ENCODE results near the gene PURB. TPM values are rescaled to one million over a fixed set of nuclear protein-coding genes. Genes with fewer than 3 reads are reported as not detected.

The PURB gene
- total RNA-seq, 1 experiment from 2014 or later: 21.3 TPM

DNA sequence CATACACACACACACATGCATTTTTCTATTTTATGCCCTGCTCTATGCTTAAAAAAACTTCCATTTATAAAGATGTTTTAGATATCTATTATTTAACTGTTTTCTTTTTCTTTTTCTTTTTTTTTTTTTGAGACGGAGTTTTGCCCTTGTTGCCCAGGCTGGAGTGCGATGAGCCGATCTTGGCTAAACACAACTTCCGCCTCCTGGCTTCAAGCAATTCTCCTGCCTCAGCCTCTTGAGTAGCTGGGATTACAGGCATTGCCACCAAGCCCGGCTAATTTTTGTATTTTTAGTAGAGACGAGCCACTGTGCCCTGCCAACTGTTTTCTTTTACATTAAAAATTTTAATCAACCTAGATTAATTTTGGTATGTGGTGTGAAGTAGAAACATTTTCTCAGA lies 45.6 kb upstream of the PURB start:
- no peak overlapping the region for H2BK12ac ChIP-seq (ENCODE audit: insufficient read length, low read depth, low read length)
- no CpG with 5 or more reads among the region's 6 CpGs for WGBS (ENCODE audit: extremely low coverage, insufficient read length, low lambda C conversion rate)
- no peak overlapping the region for H3K9ac ChIP-seq (ENCODE audit: extremely low read depth, insufficient read length, low read length)
- no peaks in the 10 kb centered on the region for H3K36me3 Mint-ChIP-seq (ENCODE audit: insufficient read depth in 1 of 3, low read depth in 3 of 3)
- no peak overlapping the region for H2AK5ac ChIP-seq (ENCODE audit: insufficient read length, low read length)
- TF ChIP-seq, protein P1, sequence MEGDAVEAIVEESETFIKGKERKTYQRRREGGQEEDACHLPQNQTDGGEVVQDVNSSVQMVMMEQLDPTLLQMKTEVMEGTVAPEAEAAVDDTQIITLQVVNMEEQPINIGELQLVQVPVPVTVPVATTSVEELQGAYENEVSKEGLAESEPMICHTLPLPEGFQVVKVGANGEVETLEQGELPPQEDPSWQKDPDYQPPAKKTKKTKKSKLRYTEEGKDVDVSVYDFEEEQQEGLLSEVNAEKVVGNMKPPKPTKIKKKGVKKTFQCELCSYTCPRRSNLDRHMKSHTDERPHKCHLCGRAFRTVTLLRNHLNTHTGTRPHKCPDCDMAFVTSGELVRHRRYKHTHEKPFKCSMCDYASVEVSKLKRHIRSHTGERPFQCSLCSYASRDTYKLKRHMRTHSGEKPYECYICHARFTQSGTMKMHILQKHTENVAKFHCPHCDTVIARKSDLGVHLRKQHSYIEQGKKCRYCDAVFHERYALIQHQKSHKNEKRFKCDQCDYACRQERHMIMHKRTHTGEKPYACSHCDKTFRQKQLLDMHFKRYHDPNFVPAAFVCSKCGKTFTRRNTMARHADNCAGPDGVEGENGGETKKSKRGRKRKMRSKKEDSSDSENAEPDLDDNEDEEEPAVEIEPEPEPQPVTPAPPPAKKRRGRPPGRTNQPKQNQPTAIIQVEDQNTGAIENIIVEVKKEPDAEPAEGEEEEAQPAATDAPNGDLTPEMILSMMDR (conservative IDR thresholded peaks at IDR 0.05): no peak
- H3K27ac ChIP-seq (ENCODE audit: insufficient read length, low read depth, low read length): no peak overlapping the region
- H3K9me3 ChIP-seq (ENCODE audit: control insufficient read depth, low read depth, low read length): no peaks in the 10 kb centered on the region
- no peak overlapping the region for H4K91ac ChIP-seq (ENCODE audit: insufficient read length, low read depth, low read length)
- peaks cover 5% of the 10 kb centered on the region for H3K27me3 Mint-ChIP-seq (ENCODE audit: low read depth)
- no peak overlapping the region for H2AFZ ChIP-seq (ENCODE audit: low read length)
- H3K4me2 ChIP-seq (ENCODE audit: insufficient read depth, insufficient read length, low read length): no peak overlapping the region
- no peak overlapping the region for H3K4me3 Mint-ChIP-seq
- no peak overlapping the region for H3K23ac ChIP-seq (ENCODE audit: insufficient read length, low read depth, low read length)
- H2BK20ac ChIP-seq (ENCODE audit: low read depth, low read length, poor library complexity, severe bottlenecking): no peak overlapping the region
- peaks cover 2% of the 10 kb centered on the region; the same call in 1 of the 2 replicates for H3K4me1 ChIP-seq (ENCODE audit: insufficient read depth, low read length)
- H3K14ac ChIP-seq (ENCODE audit: insufficient read depth, low read length): no peak overlapping the region
- no peaks in the 10 kb centered on the region for H3K79me1 ChIP-seq (ENCODE audit: insufficient read depth, low read depth, low read length, poor library complexity, severe bottlenecking)
- no peak for DNase-seq
- H3K18ac ChIP-seq (ENCODE audit: insufficient read length, low read depth, low read length): no peak overlapping the region
- no peak overlapping the region for H2BK5ac ChIP-seq (ENCODE audit: insufficient read length, low read length)
- no peaks in the 10 kb centered on the region for H4K20me1 ChIP-seq (ENCODE audit: control insufficient read depth, insufficient read depth, insufficient read length)
- H3K27me3 ChIP-seq (ENCODE audit: insufficient read depth, low read length): no peaks in the 10 kb centered on the region
- H3K4me1 Mint-ChIP-seq: peaks cover 4 to 9% of the 10 kb centered on the region in 2 experiments
- no peak overlapping the region for H4K8ac ChIP-seq (replicated peaks; ENCODE audit: insufficient read length, low read depth, low read length)
- H3T11ph ChIP-seq (ENCODE audit: low read length): no peak overlapping the region
- no peaks in the 10 kb centered on the region for H3K79me2 ChIP-seq (ENCODE audit: insufficient read depth, low read length)
- H2BK15ac ChIP-seq (ENCODE audit: low read depth, low read length): no peak overlapping the region
- H3K23me2 ChIP-seq (ENCODE audit: insufficient read length, low read depth, low read length, poor library complexity, severe bottlenecking): no peaks in the 10 kb centered on the region
- no peaks in the 10 kb centered on the region for H3K9me3 Mint-ChIP-seq
- H2BK120ac ChIP-seq (ENCODE audit: low read depth, low read length, poor library complexity, severe bottlenecking): no peak overlapping the region
- H3K27ac Mint-ChIP-seq: no peak overlapping the region
- H3K56ac ChIP-seq (ENCODE audit: insufficient read length, low read depth, low read length): no peak overlapping the region
- H3K4ac ChIP-seq (ENCODE audit: low read depth, low read length): no peak overlapping the region
- no peak overlapping the region for H4K5ac ChIP-seq (ENCODE audit: insufficient read length, low read depth, low read length)

Data from H9 (cell line).